Loucy (cell line): ENCODE results near the gene MAPT.

ENCODE experiments used
- EZH2phosphoT487 ChIP-seq: fragments of 200-600 bp; IDR thresholded peaks from 2 replicates; pipeline ENCODE4 v1.6.1; 2018; ENCODE audit warnings: antibody characterized with exemption, mild to moderate bottlenecking, moderate library complexity, borderline replicate concordance
- TF ChIP-seq, protein P1 (sequence below): fragments of 200-600 bp; sonication (generic); conservative IDR thresholded peaks from 2 replicates; pipeline ENCODE4 v1.5.1; 2014; ENCODE audit warnings: mild to moderate bottlenecking, antibody characterized with exemption, low read length

DNA sequence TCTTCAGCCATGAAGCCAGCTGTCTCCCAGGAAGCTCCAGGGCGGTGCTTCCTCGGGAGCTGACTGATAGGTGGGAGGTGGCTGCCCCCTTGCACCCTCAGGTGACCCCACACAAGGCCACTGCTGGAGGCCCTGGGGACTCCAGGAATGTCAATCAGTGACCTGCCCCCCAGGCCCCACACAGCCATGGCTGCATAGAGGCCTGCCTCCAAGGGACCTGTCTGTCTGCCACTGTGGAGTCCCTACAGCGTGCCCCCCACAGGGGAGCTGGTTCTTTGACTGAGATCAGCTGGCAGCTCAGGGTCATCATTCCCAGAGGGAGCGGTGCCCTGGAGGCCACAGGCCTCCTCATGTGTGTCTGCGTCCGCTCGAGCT lies 118.8 kb downstream of the MAPT start:
- TF ChIP-seq, protein P1, sequence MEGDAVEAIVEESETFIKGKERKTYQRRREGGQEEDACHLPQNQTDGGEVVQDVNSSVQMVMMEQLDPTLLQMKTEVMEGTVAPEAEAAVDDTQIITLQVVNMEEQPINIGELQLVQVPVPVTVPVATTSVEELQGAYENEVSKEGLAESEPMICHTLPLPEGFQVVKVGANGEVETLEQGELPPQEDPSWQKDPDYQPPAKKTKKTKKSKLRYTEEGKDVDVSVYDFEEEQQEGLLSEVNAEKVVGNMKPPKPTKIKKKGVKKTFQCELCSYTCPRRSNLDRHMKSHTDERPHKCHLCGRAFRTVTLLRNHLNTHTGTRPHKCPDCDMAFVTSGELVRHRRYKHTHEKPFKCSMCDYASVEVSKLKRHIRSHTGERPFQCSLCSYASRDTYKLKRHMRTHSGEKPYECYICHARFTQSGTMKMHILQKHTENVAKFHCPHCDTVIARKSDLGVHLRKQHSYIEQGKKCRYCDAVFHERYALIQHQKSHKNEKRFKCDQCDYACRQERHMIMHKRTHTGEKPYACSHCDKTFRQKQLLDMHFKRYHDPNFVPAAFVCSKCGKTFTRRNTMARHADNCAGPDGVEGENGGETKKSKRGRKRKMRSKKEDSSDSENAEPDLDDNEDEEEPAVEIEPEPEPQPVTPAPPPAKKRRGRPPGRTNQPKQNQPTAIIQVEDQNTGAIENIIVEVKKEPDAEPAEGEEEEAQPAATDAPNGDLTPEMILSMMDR: no peak
- no peak for TF ChIP-seq EZH2phosphoT487
